ENCODE results near the gene CSMD2.
"Not testable (repeated sequence)": the region's sequence is repeated elsewhere in the genome, so short reads cannot be mapped to it uniquely, and the experiment has no call there.

CSMD2 gene

GRCh38 chr1:34018285-34018684 is 146.7 kb downstream of the CSMD2 start:
- DNase-seq (ENCODE audit: low read depth, low spot score), result no peak
- no peak overlapping the region for H3K4me3 ChIP-seq (ENCODE audit: low read depth, low read length)
- ChIA-PET POLR2A (no interaction called here), CTCF (no interaction called here)
- no peak for TF ChIP-seq CTCF (IDR thresholded peaks at IDR 0.05; ENCODE audit: insufficient read depth, low read length, missing control alignments)

- DNase-seq (ENCODE audit: low read depth, low spot score); POLR2A ChIA-PET; H3K4me3 ChIP-seq (ENCODE audit: low read depth, low read length); CTCF ChIA-PET: not testable (repeated sequence)
These were observed 148.7 kb downstream of the CSMD2 start for GRCh38 chr1:34016281-34016680.

GRCh38 chr1:34013958-34014737 is 150.9 kb downstream of the CSMD2 start:
- ChIA-PET CTCF (interaction anchor here (0.6 to 3.8 kb wide), 19 partner anchors 10 to 381 kb away, joined by 3 to 32 read pairs (median 4); no protein-coding TSS in a partner anchor), POLR2A (no interaction called here)
- no peak for DNase-seq (ENCODE audit: low read depth, low spot score)

GRCh38 chr1:34013136-34013535 is 151.9 kb downstream of the CSMD2 start:
- no peak for TF ChIP-seq CTCF (IDR thresholded peaks at IDR 0.05; ENCODE audit: insufficient read depth, low read length, missing control alignments)
- H3K4me3 ChIP-seq (ENCODE audit: low read depth, low read length), result no peak overlapping the region
- DNase-seq (ENCODE audit: low read depth, low spot score), result no peak
- ChIA-PET POLR2A (no interaction called here), CTCF (interaction anchor here (0.8 to 3.8 kb wide), 12 partner anchors 9 to 380 kb away, joined by 3 to 32 read pairs (median 4); no protein-coding TSS in a partner anchor)

More at GRCh38 chr1:34013958-34014737, 150.9 kb downstream of the CSMD2 start:
- H3K4me3 ChIP-seq (ENCODE audit: low read depth, low read length), result no peak overlapping the region
- TF ChIP-seq CTCF (IDR thresholded peaks at IDR 0.05; ENCODE audit: insufficient read depth, low read length, missing control alignments), result peak; percentile 69

- TF ChIP-seq CTCF (IDR thresholded peaks at IDR 0.05; ENCODE audit: insufficient read depth, low read length, missing control alignments), result no peak
- ChIA-PET CTCF (interaction anchor here (1.0 to 1.8 kb wide), 5 partner anchors 10 to 154 kb away, joined by 3 to 7 read pairs (median 3); no protein-coding TSS in a partner anchor), POLR2A (no interaction called here)
- H3K4me3 ChIP-seq (ENCODE audit: low read depth, low read length), result no peak overlapping the region
- no peak for DNase-seq (ENCODE audit: low read depth, low spot score)
These were observed 155.6 kb downstream of the CSMD2 start for GRCh38 chr1:34009340-34009985.

GRCh38 chr1:34007760-34008159 is 157.3 kb downstream of the CSMD2 start:
- no peak for TF ChIP-seq CTCF (IDR thresholded peaks at IDR 0.05; ENCODE audit: insufficient read depth, low read length, missing control alignments)
- no peak for DNase-seq (ENCODE audit: low read depth, low spot score)
- no peak overlapping the region for H3K4me3 ChIP-seq (ENCODE audit: low read depth, low read length)
- ChIA-PET POLR2A (no interaction called here), CTCF (no interaction called here)

All from AG04449 (cell line).